Spleen (tissue), 11 donors: ENCODE data around the gene TRAPPC11. TPM values are rescaled to one million over a fixed set of nuclear protein-coding genes. Genes with fewer than 3 reads are reported as not detected.

Source experiments
- DNase-seq: peaks from one replicate; pipeline ENCODE4 v3.0.0-alpha.2; 2020
- H3K27ac ChIP-seq, 8 donors: fragments of 200-600 bp; sonication (generic) in 7 of 8; 1 replicate in 4 of 8; 2 replicates in 4 of 8; pipeline versions ENCODE4 v1.5.0 to v1.8.0; 2016 to 2021; ENCODE audit warnings: inconsistent platforms in 4 of 8, mild to moderate bottlenecking in 4 of 8, moderate library complexity in 1 of 8
- H3K27me3 ChIP-seq, 7 donors: fragments of 200-600 bp; sonication (generic) in 6 of 7; replicated peaks in 1 of 7; 1 replicate in 4 of 7; 2 replicates in 3 of 7; pipeline versions ENCODE4 v1.5.0 to v1.8.0; 2016 to 2021; ENCODE audit warnings: inconsistent platforms in 3 of 7, mild to moderate bottlenecking in 1 of 7
- H3K36me3 ChIP-seq, 6 donors: fragments of 200-600 bp; sonication (generic) in 5 of 6; 1 replicate in 4 of 6; 2 replicates in 2 of 6; pipeline versions ENCODE4 v1.5.0 to v1.8.0; 2016 to 2021; ENCODE audit warnings: inconsistent platforms in 2 of 6
- H3K4me1 ChIP-seq, 6 donors: fragments of 200-600 bp; sonication (generic) in 5 of 6; 1 replicate in 3 of 6; 2 replicates in 3 of 6; pipeline versions ENCODE4 v1.5.0 to v1.8.0; 2016 to 2021; ENCODE audit warnings: inconsistent platforms in 3 of 6
- H3K4me3 ChIP-seq, 8 donors: fragments of 200-600 bp; sonication (generic) in 7 of 8; 1 replicate in 4 of 8; 2 replicates in 4 of 8; pipeline versions ENCODE4 v1.5.0 to v1.8.0; 2016 to 2021; ENCODE audit warnings: inconsistent platforms in 4 of 8, mild to moderate bottlenecking in 4 of 8, moderate library complexity in 2 of 8
- H3K9me3 ChIP-seq, 8 donors: fragments of 200-600 bp; sonication (generic) in 7 of 8; 1 replicate in 4 of 8; 2 replicates in 4 of 8; pipeline versions ENCODE4 v1.5.0 to v1.8.0; 2016 to 2021; ENCODE audit warnings: inconsistent platforms in 4 of 8
- POLR2A ChIP-seq, 3 donors: fragments of 450-650 bp; IDR thresholded peaks; one replicate each; pipeline ENCODE4 v1.5.1; 2017; ENCODE audit warnings: antibody characterized with exemption in 3 of 3, mild to moderate bottlenecking in 1 of 3
- POLR2AphosphoS5 ChIP-seq, 3 donors: sonication (generic); formaldehyde crosslinking; IDR thresholded peaks; one replicate each; pipeline ENCODE4 v1.5.1; 2017; ENCODE audit warnings: antibody characterized with exemption in 3 of 3
- WGBS, 5 donors: extraction: QIAGEN DNeasy Blood & Tissue Kit in 3 of 5; methylation state at CpG; one replicate each; pipeline versions ENCODE4 v1.1.5 to v1.1.7; 2013 to 2018; 5-methylcytosine and 5-hydroxymethylcytosine counted together
- intact Hi-C: fragments of 100-400 bp; cut with DNase I; formaldehyde crosslinking; loops from one replicate; pipeline ENCODE4 v1.15.0; 2023; ENCODE audit warnings: low total_unique reads
- polyA plus RNA-seq, 3 donors: library from polyadenylated mRNA; stranded (reverse); fragments of 200-250 nt; gene quantifications; one replicate each; pipeline ENCODE4 v1.2.1, GENCODE V29; 2013
- total RNA-seq, 7 donors: library from RNA; depleted of rRNA in 3 of 7; stranded (reverse); fragments of >200 nt in 3 of 7; fragmentation: NEBNext Ultra II Directional in 4 of 7; extraction: Animal tissue kit (Norgen Biotek cat#: 25700) in 4 of 7; gene quantifications; one replicate each; pipeline versions ENCODE4 v1.1.0 to v1.2.1, GENCODE V29; 2016 to 2021
- TF ChIP-seq, protein P1 (sequence below), 11 experiments: fragments of 200-600 bp in 7 of 11; fragments of 450-650 bp in 4 of 11; sonication (generic) in 4 of 11; IDR thresholded peaks in 8 of 11; conservative IDR thresholded peaks in 3 of 11; 1 replicate in 7 of 11; 2 replicates in 4 of 11; pipeline versions ENCODE4 v1.4.0 to v1.8.0; 2016 to 2021; ENCODE audit warnings: antibody characterized with exemption in 11 of 11, inconsistent platforms in 4 of 11, mild to moderate bottlenecking in 1 of 11
- donor health status: healthy with polysubstance abuse.
- donor health status: DM: no; HTN: no; CAD: no; lungs with moderate emphysema.
- donor health status: DM: no; HTN: no; CAD: no.
- donor health status: Bipolar disorder and iron deficiency.
- donor health status: healthy.
- donor health status: DM: no; HTN: no; CAD: no.
- donor health status: DM: yes; HTN: yes; CAD: no.

The TRAPPC11 gene
- total and polyA plus RNA-seq, 10 donors = 14.3 to 72.2 (median 42.3) TPM

GRCh38 chr4:183718876-183719275 is 59.8 kb downstream of the TRAPPC11 start:
- no peaks in the 10 kb centered on the region for H3K9me3 ChIP-seq
- peaks cover 3 to 28% (median 15%) of the 10 kb centered on the region in 6 donors for H3K4me1 ChIP-seq
- WGBS, 5 donors = 77 to 88% (median 83%) methylated on average over 5 of the region's 5 CpGs
- H3K27ac ChIP-seq = no peak overlapping the region
- H3K27me3 ChIP-seq = peaks cover 0 to 19% (median 0%) of the 10 kb centered on the region in 7 donors
- no peak overlapping the region for H3K4me3 ChIP-seq
- peaks cover 0 to 15% (median 6%) of the 10 kb centered on the region in 6 donors for H3K36me3 ChIP-seq
- DNase-seq = no peak
- TF ChIP-seq, protein P1, sequence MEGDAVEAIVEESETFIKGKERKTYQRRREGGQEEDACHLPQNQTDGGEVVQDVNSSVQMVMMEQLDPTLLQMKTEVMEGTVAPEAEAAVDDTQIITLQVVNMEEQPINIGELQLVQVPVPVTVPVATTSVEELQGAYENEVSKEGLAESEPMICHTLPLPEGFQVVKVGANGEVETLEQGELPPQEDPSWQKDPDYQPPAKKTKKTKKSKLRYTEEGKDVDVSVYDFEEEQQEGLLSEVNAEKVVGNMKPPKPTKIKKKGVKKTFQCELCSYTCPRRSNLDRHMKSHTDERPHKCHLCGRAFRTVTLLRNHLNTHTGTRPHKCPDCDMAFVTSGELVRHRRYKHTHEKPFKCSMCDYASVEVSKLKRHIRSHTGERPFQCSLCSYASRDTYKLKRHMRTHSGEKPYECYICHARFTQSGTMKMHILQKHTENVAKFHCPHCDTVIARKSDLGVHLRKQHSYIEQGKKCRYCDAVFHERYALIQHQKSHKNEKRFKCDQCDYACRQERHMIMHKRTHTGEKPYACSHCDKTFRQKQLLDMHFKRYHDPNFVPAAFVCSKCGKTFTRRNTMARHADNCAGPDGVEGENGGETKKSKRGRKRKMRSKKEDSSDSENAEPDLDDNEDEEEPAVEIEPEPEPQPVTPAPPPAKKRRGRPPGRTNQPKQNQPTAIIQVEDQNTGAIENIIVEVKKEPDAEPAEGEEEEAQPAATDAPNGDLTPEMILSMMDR (IDR thresholded peaks at IDR 0.05 in 8 of 11, conservative IDR thresholded peaks at IDR 0.05 in 3 of 11) = no peak
- TF ChIP-seq POLR2AphosphoS5 (IDR thresholded peaks at IDR 0.05) (no peak), POLR2A (IDR thresholded peaks at IDR 0.05) (no peak)
- intact Hi-C loops = no loop called here

DNA sequence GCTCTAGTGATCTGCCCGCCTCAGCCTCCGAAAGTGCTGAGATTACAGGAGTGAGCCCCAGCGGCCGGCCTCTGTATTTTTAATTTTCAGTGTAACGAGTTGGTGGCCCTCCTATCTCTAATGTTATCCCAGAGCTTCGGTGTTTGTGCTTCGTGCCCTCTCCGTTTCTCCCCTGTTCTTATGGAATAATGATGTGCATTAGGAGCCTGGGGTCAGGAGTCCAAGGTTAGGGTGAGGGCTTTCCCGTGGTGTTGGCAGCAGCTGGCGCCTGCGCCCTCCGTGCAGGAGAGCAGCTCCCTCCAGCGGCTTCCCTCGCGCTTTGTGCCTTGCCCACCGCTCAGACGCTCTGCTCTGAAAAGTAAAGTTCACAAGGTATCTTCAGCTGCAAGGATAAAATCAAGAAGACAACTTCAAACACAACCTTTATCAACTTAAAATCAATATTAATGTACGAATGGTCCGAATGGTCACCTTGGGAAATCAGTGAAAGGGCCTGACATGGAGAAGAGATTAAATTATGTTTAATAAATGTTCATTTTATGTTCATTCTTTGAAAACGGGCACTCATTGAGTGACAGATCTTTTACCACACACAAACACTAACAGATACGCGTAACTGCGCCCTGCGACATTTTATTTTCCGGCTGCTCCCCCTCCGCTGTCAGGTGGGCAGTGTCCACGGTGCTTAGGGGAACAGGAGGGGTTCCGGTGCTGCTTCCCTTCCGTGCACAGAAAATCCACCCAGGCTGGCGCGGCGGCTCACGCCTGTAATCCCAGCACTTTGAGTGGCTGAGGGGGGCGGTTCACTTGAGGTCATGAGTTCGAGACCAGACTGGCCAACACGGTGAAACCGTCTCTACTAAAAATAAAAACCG is 62.4 kb downstream of the TRAPPC11 start:
- Histone ChIP-seq H3K27ac (peak overlapping the region in 6 of 8 donors; percentile 63 to 85 (median 76)), H3K4me3 (peak overlapping the region in 6 of 8 donors; percentile 39 to 77 (median 48)), H3K36me3 (no peaks in the 10 kb centered on the region), H3K4me1 (peaks cover 3 to 29% (median 15%) of the 10 kb centered on the region in 6 donors), H3K9me3 (peaks cover 0 to 7% (median 0%) of the 10 kb centered on the region in 8 donors), H3K27me3 (peaks cover 0 to 19% (median 0%) of the 10 kb centered on the region in 7 donors)
- intact Hi-C loops = no loop called here
- DNase-seq = peak; percentile 87
- 25 to 50% (median 35%) methylated on average over 38 of the region's 38 CpGs for WGBS, 5 donors
- no peak for TF ChIP-seq POLR2A (IDR thresholded peaks at IDR 0.05)
- TF ChIP-seq, protein P1 (IDR thresholded peaks at IDR 0.05 in 8 of 11, conservative IDR thresholded peaks at IDR 0.05 in 3 of 11) = peak in 8 of 11 experiments; percentile 37 to 65 (median 54)
- TF ChIP-seq POLR2AphosphoS5 (IDR thresholded peaks at IDR 0.05) = peak; percentile 22 to 69 (median 50)

- Histone ChIP-seq H3K27ac (peak overlapping the region in 6 of 8 donors; percentile 63 to 85 (median 76)), H3K27me3 (peaks cover 0 to 19% (median 0%) of the 10 kb centered on the region in 7 donors), H3K4me3 (peak overlapping the region; percentile 35 to 77 (median 45)), H3K4me1 (peaks cover 3 to 29% (median 15%) of the 10 kb centered on the region in 6 donors), H3K36me3 (no peaks in the 10 kb centered on the region), H3K9me3 (peaks cover 0 to 7% (median 0%) of the 10 kb centered on the region in 8 donors)
- peak; percentile 92 for DNase-seq
- TF ChIP-seq POLR2A (IDR thresholded peaks at IDR 0.05) = no peak
- TF ChIP-seq POLR2AphosphoS5 (IDR thresholded peaks at IDR 0.05) = peak; percentile 63 to 87 (median 83)
- TF ChIP-seq, protein P1 (IDR thresholded peaks at IDR 0.05 in 8 of 11, conservative IDR thresholded peaks at IDR 0.05 in 3 of 11) = no peak
- 3 to 8% (median 6%) methylated on average over 28 to 70 of the region's 70 CpGs for WGBS, 5 donors
- intact Hi-C loops = no loop called here
Measured at GRCh38 chr4:183722731-183723560, 63.9 kb downstream of the TRAPPC11 start.
